ENCODE measurements around the gene GAB1.

DNA sequence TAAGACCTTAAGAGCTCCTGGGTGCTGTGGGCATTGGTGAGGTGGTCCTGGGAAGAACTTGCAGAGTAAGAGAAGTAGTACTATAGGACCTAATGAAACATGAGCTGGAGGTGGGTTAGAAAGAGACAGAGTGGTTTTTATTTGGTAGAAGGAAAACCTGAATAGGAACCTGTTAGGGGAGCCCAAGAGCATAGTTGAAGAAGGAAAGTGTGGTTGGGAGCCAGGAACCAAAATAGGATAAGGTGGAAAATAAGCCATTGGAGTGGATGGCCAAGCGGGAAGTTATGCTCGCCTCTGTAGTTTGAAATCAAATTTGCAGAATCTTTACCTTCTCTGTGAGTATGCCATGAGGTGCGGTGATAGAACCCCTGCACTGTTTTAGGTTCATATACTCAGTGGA, 26.7 kb downstream of the GAB1 start:
- TF ChIP-seq CTCF (IDR thresholded peaks at IDR 0.05), result no peak
- TF ChIP-seq POLR2A (IDR thresholded peaks at IDR 0.05), result no peak
